ENCODE results near the gene TMCO6.

DNA sequence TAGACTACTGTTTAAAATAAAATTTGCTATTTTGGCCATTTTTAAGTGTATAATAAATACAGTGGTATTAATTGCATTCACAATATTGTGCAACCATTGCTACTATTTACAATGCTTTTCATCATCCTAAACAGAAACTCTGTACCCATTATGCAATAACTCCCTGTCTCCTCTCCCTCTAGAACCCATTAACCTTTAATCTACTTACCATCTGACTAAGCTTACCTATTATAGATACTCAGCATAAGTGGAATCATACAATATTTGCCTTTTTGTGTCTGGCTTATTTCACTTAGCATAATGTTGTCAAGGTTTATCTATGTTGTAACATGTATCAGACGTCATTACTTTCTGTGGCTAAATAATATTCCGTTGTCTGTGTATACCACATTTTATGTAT is 32.2 kb upstream of the TMCO6 start:
- TF ChIP-seq, protein P1, sequence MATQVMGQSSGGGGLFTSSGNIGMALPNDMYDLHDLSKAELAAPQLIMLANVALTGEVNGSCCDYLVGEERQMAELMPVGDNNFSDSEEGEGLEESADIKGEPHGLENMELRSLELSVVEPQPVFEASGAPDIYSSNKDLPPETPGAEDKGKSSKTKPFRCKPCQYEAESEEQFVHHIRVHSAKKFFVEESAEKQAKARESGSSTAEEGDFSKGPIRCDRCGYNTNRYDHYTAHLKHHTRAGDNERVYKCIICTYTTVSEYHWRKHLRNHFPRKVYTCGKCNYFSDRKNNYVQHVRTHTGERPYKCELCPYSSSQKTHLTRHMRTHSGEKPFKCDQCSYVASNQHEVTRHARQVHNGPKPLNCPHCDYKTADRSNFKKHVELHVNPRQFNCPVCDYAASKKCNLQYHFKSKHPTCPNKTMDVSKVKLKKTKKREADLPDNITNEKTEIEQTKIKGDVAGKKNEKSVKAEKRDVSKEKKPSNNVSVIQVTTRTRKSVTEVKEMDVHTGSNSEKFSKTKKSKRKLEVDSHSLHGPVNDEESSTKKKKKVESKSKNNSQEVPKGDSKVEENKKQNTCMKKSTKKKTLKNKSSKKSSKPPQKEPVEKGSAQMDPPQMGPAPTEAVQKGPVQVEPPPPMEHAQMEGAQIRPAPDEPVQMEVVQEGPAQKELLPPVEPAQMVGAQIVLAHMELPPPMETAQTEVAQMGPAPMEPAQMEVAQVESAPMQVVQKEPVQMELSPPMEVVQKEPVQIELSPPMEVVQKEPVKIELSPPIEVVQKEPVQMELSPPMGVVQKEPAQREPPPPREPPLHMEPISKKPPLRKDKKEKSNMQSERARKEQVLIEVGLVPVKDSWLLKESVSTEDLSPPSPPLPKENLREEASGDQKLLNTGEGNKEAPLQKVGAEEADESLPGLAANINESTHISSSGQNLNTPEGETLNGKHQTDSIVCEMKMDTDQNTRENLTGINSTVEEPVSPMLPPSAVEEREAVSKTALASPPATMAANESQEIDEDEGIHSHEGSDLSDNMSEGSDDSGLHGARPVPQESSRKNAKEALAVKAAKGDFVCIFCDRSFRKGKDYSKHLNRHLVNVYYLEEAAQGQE (tag by site-specific recombination; IDR thresholded peaks at IDR 0.05): no peak
- TF ChIP-seq, protein P2, sequence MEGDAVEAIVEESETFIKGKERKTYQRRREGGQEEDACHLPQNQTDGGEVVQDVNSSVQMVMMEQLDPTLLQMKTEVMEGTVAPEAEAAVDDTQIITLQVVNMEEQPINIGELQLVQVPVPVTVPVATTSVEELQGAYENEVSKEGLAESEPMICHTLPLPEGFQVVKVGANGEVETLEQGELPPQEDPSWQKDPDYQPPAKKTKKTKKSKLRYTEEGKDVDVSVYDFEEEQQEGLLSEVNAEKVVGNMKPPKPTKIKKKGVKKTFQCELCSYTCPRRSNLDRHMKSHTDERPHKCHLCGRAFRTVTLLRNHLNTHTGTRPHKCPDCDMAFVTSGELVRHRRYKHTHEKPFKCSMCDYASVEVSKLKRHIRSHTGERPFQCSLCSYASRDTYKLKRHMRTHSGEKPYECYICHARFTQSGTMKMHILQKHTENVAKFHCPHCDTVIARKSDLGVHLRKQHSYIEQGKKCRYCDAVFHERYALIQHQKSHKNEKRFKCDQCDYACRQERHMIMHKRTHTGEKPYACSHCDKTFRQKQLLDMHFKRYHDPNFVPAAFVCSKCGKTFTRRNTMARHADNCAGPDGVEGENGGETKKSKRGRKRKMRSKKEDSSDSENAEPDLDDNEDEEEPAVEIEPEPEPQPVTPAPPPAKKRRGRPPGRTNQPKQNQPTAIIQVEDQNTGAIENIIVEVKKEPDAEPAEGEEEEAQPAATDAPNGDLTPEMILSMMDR (tag by site-specific recombination; IDR thresholded peaks at IDR 0.05): no peak
- TF ChIP-seq ZNF501 (tag by site-specific recombination; IDR thresholded peaks at IDR 0.05) (no peak), MYNN (tag by site-specific recombination; IDR thresholded peaks at IDR 0.05; ENCODE audit: borderline replicate concordance) (no peak), ZNF514 (tag by site-specific recombination; IDR thresholded peaks at IDR 0.05) (no peak), ZNF626 (tag by site-specific recombination; IDR thresholded peaks at IDR 0.05) (no peak), BCL11B (tag by site-specific recombination; IDR thresholded peaks at IDR 0.05; ENCODE audit: low read depth) (no peak), GLI2 (tag by site-specific recombination; IDR thresholded peaks at IDR 0.05; ENCODE audit: borderline replicate concordance, low read depth) (no peak), ZNF791 (tag by site-specific recombination; IDR thresholded peaks at IDR 0.05) (no peak), REPIN1 (tag by site-specific recombination; IDR thresholded peaks at IDR 0.05; ENCODE audit: low read depth) (no peak), YY1 (tag by site-specific recombination; IDR thresholded peaks at IDR 0.05) (no peak)
- TF ChIP-seq, protein P3, sequence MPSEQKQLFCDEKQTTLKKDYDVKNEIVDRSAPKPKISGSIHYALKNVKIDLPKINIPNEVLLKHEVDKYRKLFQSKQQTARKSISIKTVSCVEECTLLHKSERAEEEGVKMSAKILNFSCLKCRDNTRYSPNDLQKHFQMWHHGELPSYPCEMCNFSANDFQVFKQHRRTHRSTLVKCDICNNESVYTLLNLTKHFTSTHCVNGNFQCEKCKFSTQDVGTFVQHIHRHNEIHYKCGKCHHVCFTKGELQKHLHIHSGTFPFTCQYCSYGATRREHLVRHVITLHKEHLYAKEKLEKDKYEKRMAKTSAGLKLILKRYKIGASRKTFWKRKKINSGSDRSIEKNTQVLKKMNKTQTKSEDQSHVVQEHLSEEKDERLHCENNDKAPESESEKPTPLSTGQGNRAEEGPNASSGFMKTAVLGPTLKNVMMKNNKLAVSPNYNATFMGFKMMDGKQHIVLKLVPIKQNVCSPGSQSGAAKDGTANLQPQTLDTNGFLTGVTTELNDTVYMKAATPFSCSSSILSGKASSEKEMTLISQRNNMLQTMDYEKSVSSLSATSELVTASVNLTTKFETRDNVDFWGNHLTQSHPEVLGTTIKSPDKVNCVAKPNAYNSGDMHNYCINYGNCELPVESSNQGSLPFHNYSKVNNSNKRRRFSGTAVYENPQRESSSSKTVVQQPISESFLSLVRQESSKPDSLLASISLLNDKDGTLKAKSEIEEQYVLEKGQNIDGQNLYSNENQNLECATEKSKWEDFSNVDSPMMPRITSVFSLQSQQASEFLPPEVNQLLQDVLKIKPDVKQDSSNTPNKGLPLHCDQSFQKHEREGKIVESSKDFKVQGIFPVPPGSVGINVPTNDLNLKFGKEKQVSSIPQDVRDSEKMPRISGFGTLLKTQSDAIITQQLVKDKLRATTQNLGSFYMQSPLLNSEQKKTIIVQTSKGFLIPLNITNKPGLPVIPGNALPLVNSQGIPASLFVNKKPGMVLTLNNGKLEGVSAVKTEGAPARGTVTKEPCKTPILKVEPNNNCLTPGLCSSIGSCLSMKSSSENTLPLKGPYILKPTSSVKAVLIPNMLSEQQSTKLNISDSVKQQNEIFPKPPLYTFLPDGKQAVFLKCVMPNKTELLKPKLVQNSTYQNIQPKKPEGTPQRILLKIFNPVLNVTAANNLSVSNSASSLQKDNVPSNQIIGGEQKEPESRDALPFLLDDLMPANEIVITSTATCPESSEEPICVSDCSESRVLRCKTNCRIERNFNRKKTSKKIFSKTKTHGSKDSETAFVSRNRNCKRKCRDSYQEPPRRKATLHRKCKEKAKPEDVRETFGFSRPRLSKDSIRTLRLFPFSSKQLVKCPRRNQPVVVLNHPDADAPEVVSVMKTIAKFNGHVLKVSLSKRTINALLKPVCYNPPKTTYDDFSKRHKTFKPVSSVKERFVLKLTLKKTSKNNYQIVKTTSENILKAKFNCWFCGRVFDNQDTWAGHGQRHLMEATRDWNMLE (tag by site-specific recombination; conservative IDR thresholded peaks at IDR 0.05; ENCODE audit: low read depth): no peak
- TF ChIP-seq, protein P4, sequence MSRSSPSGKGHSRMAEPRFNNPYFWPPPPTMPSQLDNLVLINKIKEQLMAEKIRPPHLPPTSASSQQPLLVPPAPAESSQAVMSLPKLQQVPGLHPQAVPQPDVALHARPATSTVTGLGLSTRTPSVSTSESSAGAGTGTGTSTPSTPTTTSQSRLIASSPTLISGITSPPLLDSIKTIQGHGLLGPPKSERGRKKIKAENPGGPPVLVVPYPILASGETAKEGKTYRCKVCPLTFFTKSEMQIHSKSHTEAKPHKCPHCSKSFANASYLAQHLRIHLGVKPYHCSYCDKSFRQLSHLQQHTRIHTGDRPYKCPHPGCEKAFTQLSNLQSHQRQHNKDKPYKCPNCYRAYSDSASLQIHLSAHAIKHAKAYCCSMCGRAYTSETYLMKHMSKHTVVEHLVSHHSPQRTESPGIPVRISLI (tag by site-specific recombination; IDR thresholded peaks at IDR 0.05): no peak

Measured in HEK293 (cell line).